Lower lobe of right lung (tissue), 2 donors: ENCODE data around the gene SEMA5A. TPM values are rescaled to one million over a fixed set of nuclear protein-coding genes. Genes with fewer than 3 reads are reported as not detected.

Experiments used
- ATAC-seq, 2 donors: fragments of 200-7000 bp; cut with Tn5 transposase; one replicate each; pipeline ENCODE4 v1.9.1; 2020 to 2022; ENCODE audit warnings: mild to moderate bottlenecking in 2 of 2, moderate library complexity in 2 of 2
- DNase-seq: peaks from one replicate; pipeline ENCODE4 v3.0.0-alpha.2; 2020
- H3K27ac ChIP-seq: fragments of 200-600 bp; one replicate; pipeline ENCODE4 v1.8.0; 2022
- H3K27me3 ChIP-seq: fragments of 200-600 bp; one replicate; pipeline ENCODE4 v1.8.0; 2022; ENCODE audit warnings: low read depth
- H3K36me3 ChIP-seq: fragments of 200-600 bp; one replicate; pipeline ENCODE4 v1.8.0; 2022; ENCODE audit warnings: mild to moderate bottlenecking
- H3K4me1 ChIP-seq: fragments of 200-600 bp; one replicate; pipeline ENCODE4 v1.8.0; 2022
- H3K4me3 ChIP-seq: fragments of 200-600 bp; one replicate; pipeline ENCODE4 v1.8.0; 2022; ENCODE audit warnings: mild to moderate bottlenecking
- H3K9me3 ChIP-seq: fragments of 200-600 bp; one replicate; pipeline ENCODE4 v1.8.0; 2022
- intact Hi-C: fragments of 100-400 bp; cut with DNase I; formaldehyde crosslinking; loops from one replicate; pipeline ENCODE4 v1.11.0; 2022
- total RNA-seq: library from RNA; stranded (reverse); fragmentation: NEBNext Ultra II Directional; extraction: Animal tissue kit (Norgen Biotek cat#: 25700); gene quantifications from one replicate; pipeline ENCODE4 v1.2.1, GENCODE V29; 2021
- TF ChIP-seq, protein P1 (sequence below): fragments of 200-600 bp; IDR thresholded peaks from one replicate; pipeline ENCODE4 v1.8.0; 2022; ENCODE audit warnings: antibody characterized with exemption, mild to moderate bottlenecking
- donor health status: DM: no; HTN: yes; CAD: no; lungs with severe emphysema.

The SEMA5A gene
- total RNA-seq, 1 donor from 2014 or later = 29.3 TPM

DNA sequence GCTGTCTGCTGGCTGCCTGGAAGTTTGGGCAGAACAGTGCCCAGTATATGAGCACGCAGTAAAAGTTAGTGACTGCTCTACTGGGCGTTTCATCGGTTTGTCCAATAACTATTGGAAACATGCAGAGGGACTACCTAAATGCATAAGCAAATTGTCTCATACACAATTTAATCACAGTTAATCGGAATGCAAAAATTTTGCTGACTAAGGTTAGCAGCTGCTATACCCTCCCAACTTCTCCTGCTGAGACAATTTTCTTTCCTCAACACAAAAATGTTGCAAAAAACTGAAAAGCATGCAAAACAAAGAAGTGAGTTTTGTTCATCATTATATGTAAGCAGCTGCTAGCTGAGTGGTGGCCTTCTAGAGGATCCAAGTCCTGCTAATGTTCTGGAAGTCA, 327.5 kb downstream of the SEMA5A start:
- intact Hi-C loops = no loop called here
- Histone ChIP-seq H3K27ac (no peak overlapping the region), H3K4me1 (no peaks in the 10 kb centered on the region), H3K36me3 (no peaks in the 10 kb centered on the region), H3K27me3 (no peaks in the 10 kb centered on the region), H3K4me3 (no peak overlapping the region), H3K9me3 (no peaks in the 10 kb centered on the region)
- DNase-seq = no peak
- TF ChIP-seq, protein P1, sequence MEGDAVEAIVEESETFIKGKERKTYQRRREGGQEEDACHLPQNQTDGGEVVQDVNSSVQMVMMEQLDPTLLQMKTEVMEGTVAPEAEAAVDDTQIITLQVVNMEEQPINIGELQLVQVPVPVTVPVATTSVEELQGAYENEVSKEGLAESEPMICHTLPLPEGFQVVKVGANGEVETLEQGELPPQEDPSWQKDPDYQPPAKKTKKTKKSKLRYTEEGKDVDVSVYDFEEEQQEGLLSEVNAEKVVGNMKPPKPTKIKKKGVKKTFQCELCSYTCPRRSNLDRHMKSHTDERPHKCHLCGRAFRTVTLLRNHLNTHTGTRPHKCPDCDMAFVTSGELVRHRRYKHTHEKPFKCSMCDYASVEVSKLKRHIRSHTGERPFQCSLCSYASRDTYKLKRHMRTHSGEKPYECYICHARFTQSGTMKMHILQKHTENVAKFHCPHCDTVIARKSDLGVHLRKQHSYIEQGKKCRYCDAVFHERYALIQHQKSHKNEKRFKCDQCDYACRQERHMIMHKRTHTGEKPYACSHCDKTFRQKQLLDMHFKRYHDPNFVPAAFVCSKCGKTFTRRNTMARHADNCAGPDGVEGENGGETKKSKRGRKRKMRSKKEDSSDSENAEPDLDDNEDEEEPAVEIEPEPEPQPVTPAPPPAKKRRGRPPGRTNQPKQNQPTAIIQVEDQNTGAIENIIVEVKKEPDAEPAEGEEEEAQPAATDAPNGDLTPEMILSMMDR = no peak
- ATAC-seq = no peak

DNA sequence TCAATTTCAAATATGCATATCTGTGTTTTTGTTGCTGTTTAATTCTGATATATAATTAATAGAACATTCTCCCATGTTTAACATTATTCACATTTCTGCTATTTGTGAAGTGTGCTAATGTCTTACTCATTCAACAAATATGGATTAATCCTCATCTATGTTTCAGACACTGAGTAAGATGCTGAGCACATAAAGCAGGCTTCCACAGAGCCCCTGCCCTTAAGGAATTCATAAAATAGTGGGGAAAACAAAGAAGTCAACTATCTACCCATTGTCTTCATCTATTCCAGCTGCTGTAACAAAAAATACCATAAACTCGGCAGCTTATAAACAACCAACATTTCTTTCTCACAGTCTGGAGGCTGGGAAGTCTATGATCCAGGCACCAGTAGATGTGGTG, 333.3 kb downstream of the SEMA5A start:
- Histone ChIP-seq H3K9me3 (no peaks in the 10 kb centered on the region), H3K4me1 (no peaks in the 10 kb centered on the region), H3K36me3 (no peaks in the 10 kb centered on the region), H3K27ac (no peak overlapping the region), H3K4me3 (no peak overlapping the region), H3K27me3 (no peaks in the 10 kb centered on the region)
- no peak for ATAC-seq
- DNase-seq = no peak
- intact Hi-C loops = no loop called here
- TF ChIP-seq, protein P1 = no peak

DNA sequence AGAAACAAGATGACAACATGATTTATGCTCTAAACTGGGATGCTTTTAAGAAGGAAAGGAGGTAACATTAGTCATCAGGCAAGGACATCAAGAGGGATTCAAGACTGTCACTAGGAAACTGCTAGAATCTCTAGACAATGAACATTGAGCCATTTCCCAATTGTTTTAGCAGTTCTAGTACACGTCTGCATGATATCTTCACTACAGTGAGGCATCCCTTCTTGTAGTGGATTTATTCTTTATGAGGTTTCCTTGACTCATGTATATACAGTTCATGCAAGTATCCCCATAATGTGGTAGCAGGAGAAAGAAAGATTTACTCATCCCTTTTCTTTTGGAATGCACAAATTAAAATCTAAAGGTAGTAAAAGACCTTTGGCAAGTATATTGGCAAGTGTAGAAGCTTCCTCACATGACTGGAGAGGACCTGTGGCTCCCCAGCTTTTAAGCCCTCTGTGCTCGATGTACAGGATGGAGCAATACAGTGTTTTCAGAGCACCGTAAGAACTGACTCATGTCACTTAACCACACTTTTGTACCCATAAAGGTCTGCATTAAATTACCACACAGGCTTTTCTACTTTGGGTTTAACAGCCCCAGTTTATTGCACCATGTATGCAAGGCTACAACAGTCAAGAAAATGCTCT, 335.9 kb downstream of the SEMA5A start:
- no peak overlapping the region for H3K27ac ChIP-seq
- DNase-seq (no peak), ATAC-seq (no peak)
- H3K4me3 ChIP-seq = no peak overlapping the region
- H3K27me3 ChIP-seq = no peaks in the 10 kb centered on the region
- no peaks in the 10 kb centered on the region for H3K4me1 ChIP-seq
- no peaks in the 10 kb centered on the region for H3K36me3 ChIP-seq
- intact Hi-C loops = no loop called here
- TF ChIP-seq, protein P1 = no peak
- no peaks in the 10 kb centered on the region for H3K9me3 ChIP-seq

DNA sequence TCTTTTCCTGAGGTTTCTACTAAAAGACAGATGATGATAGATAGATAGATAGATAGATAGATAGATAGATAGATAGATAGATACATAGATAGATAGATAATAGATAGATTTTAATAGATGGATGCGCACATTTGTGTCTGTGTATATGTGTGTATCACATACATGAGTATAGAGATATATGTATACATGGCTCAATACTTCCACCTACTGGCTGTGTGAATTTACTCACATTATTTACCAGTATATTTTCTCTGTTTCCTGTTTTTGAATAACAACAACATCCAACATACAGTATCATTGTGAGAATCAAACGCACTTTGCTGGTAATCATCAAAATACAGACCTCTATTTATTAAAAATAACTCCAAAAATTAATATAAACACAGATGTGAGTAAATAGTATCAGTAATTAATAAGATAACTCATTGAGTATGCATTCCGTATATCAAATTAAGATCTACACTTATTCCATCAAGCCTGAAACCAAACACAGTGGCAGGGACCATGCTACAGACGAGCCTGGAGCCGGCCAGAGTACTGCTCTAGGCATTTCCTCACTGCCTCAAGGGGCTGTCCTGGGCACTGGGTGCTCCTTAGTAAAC, 338.0 kb downstream of the SEMA5A start:
- peak; percentile 25 to 68 for ATAC-seq
- intact Hi-C loops = no loop called here
- H3K27ac ChIP-seq = no peak overlapping the region

DNA sequence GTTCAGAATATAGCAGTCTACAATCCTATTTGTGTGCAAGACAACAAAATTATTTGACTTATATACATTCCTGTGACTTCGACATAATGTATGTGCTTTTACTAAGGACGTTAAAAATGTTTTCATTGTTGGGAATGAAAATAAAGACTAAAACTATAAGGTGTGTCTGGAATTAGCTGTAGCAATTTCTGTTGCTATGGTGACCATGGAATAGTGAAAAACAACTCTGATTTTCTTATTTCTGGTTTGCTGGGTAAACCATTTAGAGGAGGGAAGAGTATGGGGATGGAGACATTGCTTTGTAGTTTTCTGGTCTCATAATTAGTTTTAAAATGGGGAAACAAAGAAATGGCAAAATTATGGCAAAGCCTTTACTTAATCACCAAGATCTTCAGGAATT, 343.2 kb downstream of the SEMA5A start:
- Histone ChIP-seq H3K27ac (no peak overlapping the region), H3K27me3 (no peaks in the 10 kb centered on the region), H3K36me3 (no peaks in the 10 kb centered on the region), H3K4me1 (no peaks in the 10 kb centered on the region), H3K9me3 (no peaks in the 10 kb centered on the region), H3K4me3 (no peak overlapping the region)
- ATAC-seq (no peak), DNase-seq (no peak)
- intact Hi-C loops = no loop called here
- TF ChIP-seq, protein P1 = no peak

More for the DNA sequence above, 338.0 kb downstream of the SEMA5A start:
- DNase-seq = no peak
- H3K36me3 ChIP-seq = no peaks in the 10 kb centered on the region
- H3K4me1 ChIP-seq = no peaks in the 10 kb centered on the region
- no peaks in the 10 kb centered on the region for H3K9me3 ChIP-seq
- H3K4me3 ChIP-seq = no peak overlapping the region
- TF ChIP-seq, protein P1 = peak; percentile 39
- no peaks in the 10 kb centered on the region for H3K27me3 ChIP-seq
